T-helper 2 cell treated with Interferon-gamma antibody and Interleukin-4, amounts not matched to agents 5 μg/mL and 100 μg/mL, for 36 hours (primary cell): ENCODE results near the gene FAM13C.
"Not testable (repeated sequence)": the region's sequence is repeated elsewhere in the genome, so short reads cannot be mapped to it uniquely, and the experiment has no call there.

ENCODE experiments used
- DNase-seq: peaks from one replicate; pipeline ENCODE4 v3.0.0; 2021; ENCODE audit warnings: low spot score
- H3K27ac Mint-ChIP-seq: one replicate; pipeline ENCODE4 v1.8.0; 2021; ENCODE audit warnings: mild to moderate bottlenecking, mixed read lengths
- H3K27me3 Mint-ChIP-seq: one replicate; pipeline ENCODE4 v1.8.0; 2021; ENCODE audit warnings: low read depth, mixed read lengths
- H3K36me3 Mint-ChIP-seq: one replicate; pipeline ENCODE4 v1.8.0; 2021; ENCODE audit warnings: low read depth, mixed read lengths
- H3K4me1 Mint-ChIP-seq: one replicate; pipeline ENCODE4 v1.8.0; 2021; ENCODE audit warnings: low read depth, mixed read lengths
- H3K4me3 Mint-ChIP-seq: one replicate; pipeline ENCODE4 v1.8.0; 2022; ENCODE audit warnings: mild to moderate bottlenecking, moderate library complexity, mixed read lengths
- H3K9me3 Mint-ChIP-seq: one replicate; pipeline ENCODE4 v1.8.0; 2021; ENCODE audit warnings: mixed read lengths

The FAM13C gene

DNA sequence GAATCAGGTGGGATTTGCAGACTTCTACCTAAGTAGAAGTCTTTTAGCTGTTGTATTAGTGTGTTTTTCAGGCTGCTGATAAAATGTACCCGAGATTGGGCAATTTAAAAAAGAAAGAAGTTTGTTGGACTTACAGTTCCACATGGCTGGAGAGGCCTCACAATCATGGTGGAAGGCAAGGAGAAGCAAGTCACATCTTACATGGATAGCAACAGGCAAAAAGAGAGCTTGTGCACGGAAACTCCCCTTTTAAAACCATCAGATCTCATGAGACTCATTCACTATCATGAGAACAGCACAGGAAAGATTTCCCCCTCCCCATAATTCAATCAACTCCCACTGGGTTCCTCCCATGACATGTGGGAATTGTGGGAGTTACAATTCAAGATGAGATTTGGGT lies 123.2 kb downstream of the FAM13C start:
- H3K27ac Mint-ChIP-seq, DNase-seq, H3K36me3 Mint-ChIP-seq, H3K4me1 Mint-ChIP-seq, H3K27me3 Mint-ChIP-seq, H3K4me3 Mint-ChIP-seq, H3K9me3 Mint-ChIP-seq: not testable (repeated sequence)

DNA sequence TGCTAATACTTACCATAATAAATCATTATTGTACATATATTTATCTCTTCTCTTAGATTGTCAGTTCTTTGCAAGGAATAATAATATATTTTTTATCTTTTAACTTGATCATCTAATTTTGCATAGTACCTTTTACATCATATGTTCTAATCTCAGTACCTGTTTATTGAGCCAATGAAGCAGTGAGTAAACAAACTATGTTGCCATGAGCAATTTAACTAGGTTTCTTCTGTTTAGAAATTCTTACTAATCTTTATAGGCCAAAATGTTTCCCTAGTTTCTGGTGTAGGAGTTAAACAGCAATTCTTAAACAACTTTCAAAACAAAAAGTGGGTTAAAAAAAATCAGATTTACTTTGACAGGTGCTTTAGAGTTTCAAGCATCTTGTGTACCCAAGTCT lies 124.6 kb downstream of the FAM13C start:
- Mint-ChIP-seq H3K36me3 (no peaks in the 10 kb centered on the region), H3K4me3 (no peak overlapping the region), H3K27me3 (no peaks in the 10 kb centered on the region), H3K27ac (no peak overlapping the region), H3K9me3 (no peaks in the 10 kb centered on the region), H3K4me1 (no peaks in the 10 kb centered on the region)
- DNase-seq: no peak

DNA sequence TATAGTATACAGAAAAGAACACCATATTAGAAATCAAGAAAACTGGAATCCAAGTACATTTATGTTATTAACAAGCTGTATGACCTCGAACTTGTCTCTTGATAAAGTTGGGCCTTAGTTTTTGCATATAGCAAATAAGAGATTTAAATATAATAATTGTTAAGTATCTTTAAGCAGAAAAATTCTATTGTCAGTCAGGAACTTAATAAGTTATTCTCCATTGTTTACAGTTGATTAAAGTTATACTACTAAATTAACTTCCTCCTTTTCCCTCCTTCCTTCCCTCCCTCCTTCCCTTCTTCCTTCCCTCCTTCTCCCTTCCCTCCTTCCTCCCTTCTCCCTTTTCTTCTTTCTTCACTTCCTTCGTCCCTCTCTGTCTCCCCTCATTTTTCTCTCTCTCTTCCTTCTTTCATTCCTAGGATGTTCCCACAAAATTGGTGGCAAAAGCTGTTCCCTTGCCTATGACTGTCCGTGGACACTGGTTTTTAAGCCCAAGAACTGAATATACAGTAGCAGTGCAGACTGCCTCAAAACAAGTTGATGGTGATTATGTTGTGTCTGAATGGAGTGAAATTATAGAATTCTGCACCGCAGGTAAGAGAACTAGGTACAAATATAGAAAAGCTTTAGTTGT lies 126.2 kb downstream of the FAM13C start:
- H3K4me1 Mint-ChIP-seq: no peaks in the 10 kb centered on the region
- DNase-seq: no peak
- no peak overlapping the region for H3K27ac Mint-ChIP-seq
- H3K9me3 Mint-ChIP-seq: no peaks in the 10 kb centered on the region
- no peak overlapping the region for H3K4me3 Mint-ChIP-seq
- H3K36me3 Mint-ChIP-seq: no peaks in the 10 kb centered on the region
- H3K27me3 Mint-ChIP-seq: no peaks in the 10 kb centered on the region

DNA sequence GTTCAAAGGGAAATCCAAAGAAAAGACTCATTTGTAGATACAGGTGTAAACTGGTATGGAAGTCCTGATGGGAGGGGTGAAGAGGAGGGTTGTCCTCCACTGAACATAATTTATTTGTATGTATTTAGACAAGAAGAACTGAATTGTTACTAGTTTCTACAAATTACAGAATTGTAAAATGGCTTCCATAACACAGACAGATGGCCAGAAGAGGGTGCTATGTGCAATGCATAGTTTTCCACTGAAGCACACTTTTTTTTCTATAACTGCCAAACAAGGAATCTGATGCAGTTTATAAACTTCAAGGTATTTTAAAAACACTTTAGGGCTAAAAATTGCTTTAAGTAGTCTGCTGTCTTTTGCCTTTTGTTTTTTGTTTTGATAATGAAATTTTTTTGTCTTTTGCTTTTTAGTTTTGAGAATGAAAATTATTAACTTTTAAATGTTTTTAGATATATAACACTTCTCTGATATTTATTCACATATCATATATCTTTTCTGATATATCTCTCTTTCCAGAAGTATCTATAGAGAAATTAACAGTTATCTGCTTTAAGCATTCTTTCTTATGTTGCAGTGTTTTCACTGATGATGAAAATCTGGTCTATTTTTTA lies 127.4 kb downstream of the FAM13C start:
- H3K36me3 Mint-ChIP-seq: no peaks in the 10 kb centered on the region
- H3K9me3 Mint-ChIP-seq: no peaks in the 10 kb centered on the region
- no peaks in the 10 kb centered on the region for H3K27me3 Mint-ChIP-seq
- H3K4me3 Mint-ChIP-seq: no peak overlapping the region
- DNase-seq: no peak
- no peaks in the 10 kb centered on the region for H3K4me1 Mint-ChIP-seq
- no peak overlapping the region for H3K27ac Mint-ChIP-seq

DNA sequence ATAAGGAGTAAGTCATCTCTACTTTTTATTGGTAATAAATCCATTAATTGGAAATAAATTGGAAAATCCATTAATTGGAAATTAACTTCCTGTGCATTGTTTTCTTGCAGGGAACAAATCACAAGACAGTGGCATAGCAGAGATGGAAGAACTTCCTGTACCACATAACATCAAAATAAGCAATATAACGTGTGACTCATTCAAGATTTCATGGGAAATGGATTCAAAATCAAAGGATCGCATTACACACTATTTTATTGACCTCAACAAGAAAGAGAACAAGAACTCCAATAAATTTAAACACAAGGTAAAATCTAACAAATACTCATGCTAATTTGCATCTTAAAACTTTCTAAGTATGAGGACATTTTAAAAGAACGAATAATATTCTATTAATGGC lies 128.2 kb downstream of the FAM13C start:
- H3K36me3 Mint-ChIP-seq: no peaks in the 10 kb centered on the region
- DNase-seq: no peak
- H3K27ac Mint-ChIP-seq: no peak overlapping the region
- H3K9me3 Mint-ChIP-seq: no peaks in the 10 kb centered on the region
- no peaks in the 10 kb centered on the region for H3K27me3 Mint-ChIP-seq
- no peak overlapping the region for H3K4me3 Mint-ChIP-seq
- H3K4me1 Mint-ChIP-seq: no peaks in the 10 kb centered on the region

DNA sequence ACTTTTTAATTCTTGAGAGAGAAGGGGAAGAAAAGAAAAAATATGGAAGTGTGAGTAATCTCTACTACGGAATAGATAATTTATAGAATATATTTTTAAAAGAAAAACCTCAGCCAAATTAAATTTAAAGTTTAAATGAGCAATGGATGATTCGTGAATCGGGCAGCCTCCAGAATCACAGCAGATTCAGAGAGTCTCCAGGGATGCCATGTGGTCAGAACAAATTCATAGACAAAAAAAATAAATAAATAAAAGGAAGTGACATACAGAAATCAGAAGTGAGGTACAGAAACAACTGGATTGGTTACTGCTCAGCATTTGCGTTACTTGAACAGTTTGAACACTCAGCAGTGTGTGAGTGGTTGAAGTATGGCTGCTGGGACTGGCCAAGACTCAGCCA lies 132.9 kb downstream of the FAM13C start:
- H3K36me3 Mint-ChIP-seq: no peaks in the 10 kb centered on the region
- no peaks in the 10 kb centered on the region for H3K4me1 Mint-ChIP-seq
- H3K9me3 Mint-ChIP-seq: no peaks in the 10 kb centered on the region
- DNase-seq: no peak
- no peak overlapping the region for H3K4me3 Mint-ChIP-seq
- no peaks in the 10 kb centered on the region for H3K27me3 Mint-ChIP-seq
- H3K27ac Mint-ChIP-seq: no peak overlapping the region

DNA sequence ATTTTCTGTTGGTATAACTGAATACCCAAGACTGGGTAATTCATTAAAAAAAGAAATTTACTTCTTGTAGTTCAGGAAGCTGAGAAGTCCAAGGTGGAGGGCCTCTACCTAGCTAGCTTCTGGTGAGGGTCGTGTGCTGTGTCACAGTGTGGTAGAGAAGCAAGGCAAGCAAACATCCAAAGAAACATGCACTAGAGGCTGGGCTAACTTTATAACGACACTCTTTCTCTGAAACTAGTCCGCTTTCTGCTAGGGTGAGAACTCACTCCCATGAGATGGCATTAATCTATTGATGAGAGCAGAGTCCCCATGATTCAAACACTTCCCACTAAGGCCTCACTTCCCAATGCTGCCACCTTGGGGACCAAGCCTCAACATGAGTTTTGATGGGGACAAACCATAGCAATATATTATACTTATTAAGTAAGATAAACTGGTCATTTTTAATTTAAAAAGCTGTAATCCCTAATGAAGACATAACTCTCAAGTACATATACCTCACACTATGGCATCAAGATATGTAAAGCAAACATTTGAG lies 135.1 kb downstream of the FAM13C start:
- Mint-ChIP-seq H3K36me3 (no peaks in the 10 kb centered on the region), H3K4me1 (no peaks in the 10 kb centered on the region), H3K9me3 (no peaks in the 10 kb centered on the region), H3K4me3 (no peak overlapping the region), H3K27ac (no peak overlapping the region), H3K27me3 (no peaks in the 10 kb centered on the region)
- no peak for DNase-seq

DNA sequence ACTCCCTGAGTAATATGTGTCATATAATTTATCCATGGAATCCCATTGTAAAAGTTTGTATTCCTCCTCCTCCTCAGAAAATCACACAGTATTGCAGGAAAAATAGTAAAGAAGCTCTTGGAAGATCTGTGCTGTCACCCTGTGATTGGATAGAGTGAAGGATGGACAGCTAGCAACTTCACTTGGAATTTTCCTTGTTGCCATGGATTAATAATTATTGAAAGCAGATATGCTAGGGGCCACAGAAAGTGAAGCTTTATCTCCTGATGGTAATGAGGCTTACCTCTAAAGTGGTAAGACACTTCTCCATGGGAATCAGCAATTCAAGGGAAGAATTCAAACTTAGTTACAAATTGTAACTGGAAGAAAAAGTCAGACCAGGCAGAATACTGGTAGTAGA lies 137.1 kb downstream of the FAM13C start:
- H3K4me1 Mint-ChIP-seq: no peaks in the 10 kb centered on the region
- no peak overlapping the region for H3K27ac Mint-ChIP-seq
- H3K9me3 Mint-ChIP-seq: no peaks in the 10 kb centered on the region
- no peak overlapping the region for H3K4me3 Mint-ChIP-seq
- H3K36me3 Mint-ChIP-seq: no peaks in the 10 kb centered on the region
- H3K27me3 Mint-ChIP-seq: no peaks in the 10 kb centered on the region
- no peak for DNase-seq

DNA sequence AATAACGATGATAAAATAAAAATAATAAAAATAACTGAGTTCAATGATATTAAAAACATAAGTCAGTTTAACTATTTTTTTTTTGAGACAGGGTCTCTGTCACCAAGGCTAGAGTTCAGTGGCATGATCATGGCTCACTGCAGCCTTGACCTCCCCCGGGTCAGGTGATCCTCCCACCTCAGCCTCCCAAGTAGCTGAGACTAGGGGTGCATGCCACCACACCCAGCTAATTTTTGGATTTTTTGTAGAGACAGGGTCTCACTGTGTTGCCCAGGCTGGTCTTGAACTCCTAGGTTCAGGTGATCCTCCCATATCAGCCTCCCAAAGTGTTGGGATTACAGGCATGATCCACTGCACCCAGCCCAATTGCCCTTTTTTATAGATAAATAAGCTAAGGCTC lies 138.8 kb downstream of the FAM13C start:
- not testable (repeated sequence) for H3K36me3 Mint-ChIP-seq, H3K27ac Mint-ChIP-seq, H3K4me1 Mint-ChIP-seq, H3K4me3 Mint-ChIP-seq, H3K9me3 Mint-ChIP-seq, H3K27me3 Mint-ChIP-seq, DNase-seq

DNA sequence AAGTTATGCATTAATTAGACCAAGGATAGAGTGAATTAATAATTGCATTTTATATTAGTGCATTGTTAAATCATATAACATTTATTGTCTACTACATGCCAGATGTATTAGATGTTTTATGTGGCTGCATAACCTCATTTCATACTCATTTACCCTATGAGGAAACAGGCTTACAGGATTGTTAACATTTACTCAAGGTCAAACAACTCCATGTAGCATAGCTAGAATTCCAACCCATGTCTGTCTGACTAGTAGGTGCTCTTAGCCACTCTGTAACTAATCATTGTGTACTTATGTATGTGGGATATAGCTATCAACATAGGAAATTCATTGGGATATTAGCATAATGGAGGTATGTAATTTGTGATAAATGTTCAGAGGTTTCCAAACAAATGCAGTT lies 139.6 kb downstream of the FAM13C start:
- H3K9me3 Mint-ChIP-seq: no peaks in the 10 kb centered on the region
- no peak overlapping the region for H3K4me3 Mint-ChIP-seq
- no peaks in the 10 kb centered on the region for H3K27me3 Mint-ChIP-seq
- no peaks in the 10 kb centered on the region for H3K36me3 Mint-ChIP-seq
- DNase-seq: no peak
- no peak overlapping the region for H3K27ac Mint-ChIP-seq
- no peaks in the 10 kb centered on the region for H3K4me1 Mint-ChIP-seq

DNA sequence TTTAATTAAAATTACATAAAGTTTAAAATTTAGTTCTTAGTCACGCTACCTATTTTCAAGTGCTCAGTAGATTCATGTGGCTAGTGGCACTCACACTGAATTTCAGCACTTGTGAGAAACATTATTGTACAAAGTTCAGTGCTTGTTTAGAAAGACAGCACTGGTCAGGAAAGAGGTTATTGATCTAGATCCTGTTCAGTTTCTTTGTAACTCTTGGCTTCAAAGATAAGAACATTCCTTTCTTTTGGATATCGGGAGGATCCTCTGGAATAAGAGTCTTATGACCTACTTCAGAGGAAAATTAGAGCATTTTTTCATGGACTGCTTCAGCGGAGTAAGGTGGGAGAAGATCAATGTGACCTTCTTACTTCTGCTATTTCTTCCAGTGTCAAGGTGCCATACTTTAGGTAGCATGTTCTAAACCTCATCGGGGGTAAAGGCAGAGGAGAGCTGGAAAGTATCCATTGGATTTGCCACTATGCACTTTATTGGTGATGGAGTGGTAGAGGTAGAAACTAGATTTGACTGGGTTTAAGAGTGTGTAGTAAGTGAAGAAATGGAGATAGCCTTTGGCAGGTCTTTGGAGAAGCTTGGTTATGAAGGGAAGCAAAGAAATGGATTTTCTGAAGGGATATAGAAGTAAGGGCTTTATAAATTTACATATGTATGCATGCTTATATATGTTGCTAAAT lies 146.0 kb downstream of the FAM13C start:
- no peak for DNase-seq
- H3K4me3 Mint-ChIP-seq: no peak overlapping the region
- no peaks in the 10 kb centered on the region for H3K36me3 Mint-ChIP-seq
- H3K9me3 Mint-ChIP-seq: no peaks in the 10 kb centered on the region
- H3K27ac Mint-ChIP-seq: no peak overlapping the region
- H3K4me1 Mint-ChIP-seq: no peaks in the 10 kb centered on the region
- no peaks in the 10 kb centered on the region for H3K27me3 Mint-ChIP-seq

DNA sequence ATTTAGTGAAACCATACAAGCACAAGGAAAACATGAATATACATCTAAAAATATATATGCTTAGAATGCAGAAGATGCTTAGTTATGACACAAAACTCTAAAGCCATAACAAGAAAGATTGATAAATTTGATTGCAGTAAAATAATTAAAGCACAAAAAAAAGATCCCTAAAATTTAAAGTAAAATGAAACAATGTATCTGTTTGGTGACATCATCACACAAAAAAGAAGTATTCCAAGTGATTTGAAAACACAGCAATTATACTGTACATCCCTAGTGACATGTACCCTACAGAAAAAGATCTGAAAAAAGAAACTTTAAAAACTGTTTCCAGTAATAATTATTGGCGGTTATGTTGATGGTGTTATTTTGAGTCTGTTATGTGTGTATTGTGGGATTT lies 148.2 kb downstream of the FAM13C start:
- Mint-ChIP-seq H3K27me3 (no peaks in the 10 kb centered on the region), H3K4me3 (no peak overlapping the region), H3K27ac (no peak overlapping the region), H3K36me3 (no peaks in the 10 kb centered on the region), H3K4me1 (no peaks in the 10 kb centered on the region), H3K9me3 (no peaks in the 10 kb centered on the region)
- no peak for DNase-seq

DNA sequence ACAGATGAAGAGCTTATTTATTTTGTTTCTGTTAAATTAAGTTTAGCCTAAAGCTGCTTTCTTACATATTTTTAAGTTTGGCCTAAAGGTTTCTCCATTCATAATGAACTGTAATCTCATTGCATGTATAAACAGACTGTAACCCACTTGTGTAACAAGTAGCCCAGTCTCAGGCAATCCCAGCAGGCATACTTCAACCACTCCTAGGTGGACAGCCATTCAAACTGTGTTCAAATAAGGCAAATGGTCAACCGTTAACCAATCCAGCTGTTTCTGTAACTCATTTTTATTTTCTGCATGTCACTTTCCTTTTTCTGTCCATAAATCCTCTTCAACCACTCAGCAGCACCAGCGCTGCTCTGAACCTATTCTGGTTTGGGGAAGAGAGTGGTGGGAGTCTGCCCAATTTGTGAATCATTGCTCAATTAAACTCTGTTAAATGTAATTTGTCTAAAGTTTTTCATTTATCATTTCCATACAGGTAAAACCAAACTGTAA lies 150.0 kb downstream of the FAM13C start:
- Mint-ChIP-seq H3K4me1 (no peaks in the 10 kb centered on the region), H3K36me3 (no peaks in the 10 kb centered on the region), H3K27ac (no peak overlapping the region), H3K4me3 (no peak overlapping the region), H3K9me3 (no peaks in the 10 kb centered on the region), H3K27me3 (no peaks in the 10 kb centered on the region)
- no peak for DNase-seq

DNA sequence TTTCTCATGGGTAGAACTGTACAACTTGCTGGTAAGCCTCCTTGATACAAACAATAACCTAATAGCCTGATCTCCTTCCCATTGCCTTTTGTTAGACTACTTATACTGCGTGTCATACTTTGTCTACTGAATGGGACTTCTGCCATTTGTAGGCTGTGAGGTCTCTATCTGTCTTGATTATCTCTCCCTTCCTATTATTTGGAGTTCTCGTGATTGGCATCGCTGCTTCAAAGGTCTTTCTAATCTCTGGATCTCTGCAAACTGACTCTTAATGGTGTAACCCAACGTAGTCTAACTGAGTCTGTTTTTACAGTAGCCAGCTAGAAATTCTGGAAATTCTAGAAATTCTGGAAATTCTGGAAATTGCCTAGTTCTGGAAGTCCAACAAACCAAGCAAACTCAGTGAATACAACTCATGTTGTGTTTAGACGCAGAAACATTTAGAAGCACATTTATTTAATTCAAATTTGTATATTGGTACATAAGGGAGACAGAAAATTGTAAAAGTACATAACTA lies 156.1 kb downstream of the FAM13C start:
- no peaks in the 10 kb centered on the region for H3K9me3 Mint-ChIP-seq
- H3K27me3 Mint-ChIP-seq: no peaks in the 10 kb centered on the region
- DNase-seq: no peak
- no peak overlapping the region for H3K4me3 Mint-ChIP-seq
- H3K4me1 Mint-ChIP-seq: no peaks in the 10 kb centered on the region
- no peak overlapping the region for H3K27ac Mint-ChIP-seq
- no peaks in the 10 kb centered on the region for H3K36me3 Mint-ChIP-seq
